GDM1 (cell line): Measurements from ENCODE around the gene EIF2B1.
"Not testable (repeated sequence)": the region's sequence is repeated elsewhere in the genome, so short reads cannot be mapped to it uniquely, and the experiment has no call there.

Experiments
- DNase-seq: peaks from one replicate; lab custom pipeline; 2025; lab: John Stamatoyannopoulos, UW

Gene EIF2B1

DNA sequence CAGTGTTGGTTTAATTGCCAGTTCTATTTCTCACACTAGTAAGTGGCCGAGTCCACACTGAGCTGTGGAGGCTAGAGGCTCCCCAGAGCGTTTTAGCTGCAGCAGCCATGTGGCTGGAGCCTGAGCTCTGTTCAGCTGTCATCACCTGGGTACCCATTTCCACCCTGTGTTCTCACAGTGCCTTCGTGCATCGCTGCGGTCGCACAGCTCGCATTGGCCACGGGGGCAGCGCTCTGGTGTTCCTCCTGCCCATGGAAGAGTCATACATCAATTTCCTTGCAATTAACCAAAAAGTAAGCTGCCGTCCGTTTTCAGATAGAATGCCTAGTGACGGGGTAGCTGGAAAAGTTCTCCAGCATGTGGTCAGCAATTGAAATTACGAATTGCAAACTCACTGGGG is 15.9 kb downstream of the EIF2B1 start:
- no peak for DNase-seq

DNA sequence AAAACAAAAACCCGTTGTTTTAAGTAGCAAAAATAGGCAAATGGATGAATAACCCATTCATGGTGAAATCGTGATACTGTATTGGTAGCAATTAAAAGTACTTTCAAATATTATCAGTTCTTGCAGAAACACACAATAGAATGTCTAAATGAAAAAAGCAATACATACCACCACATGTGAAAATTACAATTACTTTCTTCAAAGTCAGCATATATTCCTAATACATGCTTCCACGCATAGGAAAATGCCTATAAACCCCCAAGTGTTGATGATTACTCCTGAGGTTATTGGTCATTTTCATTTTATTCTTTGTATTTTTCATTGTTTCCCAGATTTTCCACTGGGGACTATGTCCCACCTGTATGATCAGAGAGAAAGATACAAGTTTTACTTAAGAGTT is 16.3 kb downstream of the EIF2B1 start:
- no peak for DNase-seq

DNA sequence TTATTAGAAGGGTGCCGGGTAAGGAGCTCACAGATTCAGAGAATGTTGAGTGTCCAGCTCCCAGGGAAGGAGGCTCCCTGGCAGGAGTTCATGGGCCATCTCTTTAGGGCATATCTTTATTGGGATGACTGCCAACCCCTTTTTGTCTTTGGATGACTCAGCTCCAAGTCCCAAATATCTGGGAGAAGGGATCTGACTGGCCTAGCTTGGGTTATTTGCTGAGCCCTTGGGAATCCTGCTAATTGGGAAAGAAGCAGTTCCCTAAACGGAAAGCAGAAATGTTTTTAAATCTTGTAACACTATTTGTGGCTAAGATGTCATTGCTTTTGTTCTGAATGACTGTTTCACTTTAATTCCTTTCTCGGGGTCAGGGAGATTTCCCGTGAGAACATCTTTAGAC is 19.0 kb downstream of the EIF2B1 start:
- no peak for DNase-seq

- DNase-seq = no peak
Measured at GRCh38 chr12:123614110-123614509, 19.4 kb downstream of the EIF2B1 start.

DNA sequence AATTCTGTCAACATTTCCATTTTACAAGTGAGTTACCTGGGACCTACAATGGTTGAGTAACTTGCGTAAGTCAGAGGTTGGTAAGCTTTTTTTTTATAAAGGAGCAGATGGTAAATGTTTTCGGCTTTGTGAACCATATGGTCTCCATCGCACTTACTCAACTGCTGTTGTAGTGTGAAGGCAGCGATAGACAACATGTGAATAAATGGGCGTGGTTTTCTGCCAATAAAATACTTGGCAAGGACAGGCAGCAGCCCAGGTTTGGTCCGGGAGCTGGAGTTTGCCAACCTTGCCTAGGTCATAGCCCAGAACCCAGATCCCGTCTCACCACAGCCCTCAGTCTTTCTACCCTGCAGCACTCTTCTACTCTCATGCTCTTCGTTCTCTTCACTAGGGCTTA is 25.3 kb downstream of the EIF2B1 start:
- no peak for DNase-seq

DNA sequence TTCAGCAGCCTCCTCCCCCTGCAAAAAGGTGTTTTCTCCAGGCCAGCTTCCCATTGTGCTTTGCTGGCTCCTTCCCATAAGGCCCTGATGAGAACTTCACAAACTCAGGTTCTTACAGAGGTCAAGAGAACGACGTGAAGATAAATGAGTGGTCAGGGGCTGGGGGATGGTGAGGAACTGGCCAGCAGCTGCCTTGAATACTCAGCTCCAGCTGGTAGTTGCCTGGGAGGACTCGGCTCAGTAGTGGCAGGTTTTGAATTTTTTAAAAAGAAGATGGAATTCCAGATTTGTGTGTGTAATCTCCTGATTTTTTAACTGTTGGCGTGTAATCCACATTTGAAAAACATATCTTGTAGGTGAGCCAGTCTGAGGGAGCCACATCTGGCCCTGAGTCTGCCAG is 25.7 kb downstream of the EIF2B1 start:
- no peak for DNase-seq

DNA sequence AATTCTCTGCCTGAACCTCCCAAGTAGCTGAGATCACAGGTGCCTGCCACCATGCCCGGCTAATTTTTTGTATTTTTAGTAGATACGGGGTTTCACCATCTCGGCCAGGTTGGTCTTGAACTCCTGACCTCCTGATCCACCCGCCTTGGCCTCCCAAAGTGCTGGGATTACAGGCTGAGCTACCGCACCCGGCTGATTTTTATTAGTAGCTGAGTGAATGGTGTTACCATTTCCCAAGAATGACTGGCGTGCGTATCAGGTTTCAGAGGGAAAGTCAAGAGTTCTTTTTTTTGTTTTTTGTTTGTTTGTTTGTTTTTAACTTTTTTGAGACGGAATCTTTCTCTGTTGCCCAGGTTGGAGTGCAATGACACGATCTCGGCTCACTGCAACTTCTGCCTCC is 30.0 kb downstream of the EIF2B1 start:
- DNase-seq = not testable (repeated sequence)

DNA sequence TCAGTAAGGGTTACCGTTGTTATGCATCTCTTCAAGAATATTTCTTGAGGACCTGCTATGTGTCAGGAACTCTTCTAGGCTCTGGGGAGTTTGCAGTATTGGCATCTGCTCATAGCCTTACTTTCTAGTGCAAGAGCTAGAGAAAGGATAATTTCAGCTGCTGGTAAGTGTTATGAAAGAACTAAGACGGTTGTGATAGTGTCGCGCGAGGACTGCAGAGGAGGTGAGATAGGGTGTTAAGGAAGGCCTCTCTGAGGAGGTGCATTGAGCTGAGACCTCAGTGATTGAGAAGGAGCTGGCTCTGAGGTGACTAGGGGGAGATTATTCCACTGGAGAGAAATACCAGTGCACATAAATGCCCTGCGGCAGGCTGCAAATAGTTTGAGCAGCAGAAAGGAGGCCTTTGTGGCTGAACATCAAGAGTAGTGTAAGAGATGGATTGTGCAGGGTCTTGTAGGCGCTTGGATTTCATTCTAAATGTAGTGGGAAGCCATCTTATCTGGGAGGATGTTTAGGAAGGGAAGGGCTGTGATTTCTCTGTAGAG is 30.8 kb downstream of the EIF2B1 start:
- no peak for DNase-seq

DNA sequence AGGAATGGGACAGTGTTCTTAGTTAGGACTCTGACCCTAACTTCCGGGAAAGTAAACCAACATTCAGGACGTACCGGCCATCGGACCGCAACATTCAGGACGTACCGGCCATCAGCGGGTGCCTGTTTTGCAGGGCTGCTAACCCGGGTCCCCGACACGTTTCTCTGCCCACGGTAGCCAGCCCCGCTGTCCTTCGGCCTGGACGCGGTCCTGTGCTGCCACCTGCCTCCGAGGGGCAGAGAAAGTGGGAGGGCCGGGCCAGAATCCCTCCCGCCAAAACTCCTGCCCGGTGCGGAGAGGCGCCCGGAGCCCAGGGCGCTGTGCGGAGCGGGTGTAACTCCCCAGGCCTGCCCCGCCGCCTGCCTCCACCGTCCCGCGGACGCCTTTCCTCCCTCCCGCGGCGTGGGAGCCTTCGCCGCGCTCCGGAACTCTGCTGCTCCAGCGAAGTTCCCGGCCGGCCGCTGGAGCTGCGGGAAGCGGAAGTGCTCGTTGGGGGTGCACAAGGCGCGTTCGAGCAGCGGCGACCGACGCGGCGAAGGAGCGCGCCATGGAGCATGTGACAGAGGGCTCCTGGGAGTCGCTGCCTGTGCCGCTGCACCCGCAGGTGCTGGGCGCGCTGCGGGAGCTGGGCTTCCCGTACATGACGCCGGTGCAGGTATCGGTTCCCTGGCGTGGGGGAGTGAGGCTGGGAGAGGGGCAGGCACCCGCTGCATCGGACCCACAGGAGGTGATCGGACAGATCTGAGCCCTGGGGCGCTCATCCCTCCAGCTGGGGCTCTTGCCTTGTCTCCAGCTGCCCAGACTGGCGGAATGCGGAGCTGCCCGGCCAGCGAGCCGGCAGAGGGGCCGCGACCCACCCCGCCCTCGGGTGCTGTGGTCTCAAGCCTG is 31.6 kb downstream of the EIF2B1 start, which contains the start of gene DDX55:
DDX55 (plus strand) TSS at position 498 of the 888 bp plus-strand sequence; CDS start at position 548, 50 bp downstream.
- DNase-seq = peak; percentile 79

- DNase-seq = no peak
Measured at GRCh38 chr12:123599721-123600120, 33.8 kb downstream of the EIF2B1 start.

- no peak for DNase-seq
Measured at GRCh38 chr12:123599310-123599709, 34.2 kb downstream of the EIF2B1 start.

- DNase-seq = no peak
Measured at GRCh38 chr12:123598522-123598921, 35.0 kb downstream of the EIF2B1 start.

DNA sequence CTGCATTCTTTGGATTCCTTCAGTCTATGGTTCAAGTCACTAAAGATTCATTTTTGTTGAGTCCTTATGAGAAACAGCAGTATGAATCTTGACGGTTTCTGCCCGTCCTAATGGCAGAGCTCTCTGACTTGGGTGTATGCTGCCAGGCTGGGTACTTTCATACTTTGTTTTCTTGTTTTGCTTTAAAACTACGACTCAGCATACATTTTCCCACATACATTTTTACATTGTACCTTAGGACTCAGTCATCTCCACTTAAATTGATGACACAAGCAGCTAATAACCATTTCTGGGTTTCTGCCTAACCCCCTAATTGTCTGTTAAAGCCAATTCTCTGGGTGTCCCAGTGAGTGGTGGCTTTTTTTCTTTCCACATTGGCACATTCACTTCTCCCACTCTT is 36.4 kb downstream of the EIF2B1 start:
- no peak for DNase-seq

DNA sequence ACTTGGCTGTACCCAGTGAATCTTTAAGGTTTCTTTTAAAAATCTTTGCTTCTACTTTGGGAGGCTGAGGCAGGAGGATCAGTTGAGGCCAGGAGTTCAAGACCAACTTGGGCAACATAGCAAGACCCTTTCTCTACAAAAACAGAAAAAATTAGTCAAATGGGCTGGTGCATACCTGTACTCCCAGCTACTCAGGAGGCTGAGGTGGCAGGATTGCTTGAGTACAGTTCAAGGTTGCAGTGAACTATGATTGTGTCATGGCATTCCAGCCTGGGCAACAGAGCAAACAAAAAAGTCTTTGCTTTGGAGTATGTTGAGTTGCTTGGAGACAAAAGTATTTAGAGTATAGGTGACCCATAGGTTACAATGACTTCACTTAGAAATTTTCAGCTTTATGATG is 37.8 kb downstream of the EIF2B1 start:
- DNase-seq = no peak

GRCh38 chr12:123591702-123592481 is 41.6 kb downstream of the EIF2B1 start:
- no peak for DNase-seq

- DNase-seq = no peak
Measured at GRCh38 chr12:123580772-123581171, 52.7 kb downstream of the EIF2B1 start.

- DNase-seq = not testable (repeated sequence)
Measured at GRCh38 chr12:123578829-123579228, 54.7 kb downstream of the EIF2B1 start.

DNA sequence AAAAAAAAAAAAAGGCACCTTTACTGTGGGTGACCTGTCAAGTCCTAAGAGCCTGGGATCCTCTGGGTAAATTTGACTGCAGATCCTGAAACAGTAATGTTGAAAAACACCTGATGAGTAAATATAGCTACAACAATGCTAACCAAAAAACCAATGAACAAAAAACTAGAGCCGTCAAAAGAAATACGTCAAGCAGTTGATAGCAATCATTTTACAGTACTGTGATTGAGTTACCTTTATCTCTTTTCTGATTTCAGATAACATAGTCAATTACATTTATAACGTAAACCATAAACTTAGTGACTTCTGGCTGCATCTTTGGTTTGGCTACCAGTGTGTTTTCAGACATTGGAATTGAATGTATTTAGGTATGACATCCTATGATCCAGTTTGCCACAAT is 55.2 kb downstream of the EIF2B1 start:
- DNase-seq = no peak

DNA sequence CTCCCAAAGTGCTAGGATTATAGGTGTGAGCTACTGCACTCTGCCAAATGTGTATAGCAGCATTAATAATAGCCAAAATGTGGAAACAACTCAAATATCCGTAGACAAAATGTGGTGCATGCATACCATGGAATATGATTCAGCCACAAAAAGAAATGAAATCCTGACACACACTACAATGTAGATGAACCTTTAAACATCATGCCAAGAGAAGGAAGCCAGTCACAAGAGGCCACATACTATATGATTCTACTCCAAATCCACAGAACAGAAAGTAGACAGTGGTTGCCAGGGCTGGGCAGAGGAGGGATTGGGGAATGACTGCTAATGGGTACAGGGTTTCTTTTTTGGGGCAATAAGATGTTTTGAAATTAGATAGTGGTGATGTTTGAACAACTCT is 56.9 kb downstream of the EIF2B1 start:
- DNase-seq = no peak

GRCh38 chr12:123573870-123574269 is 59.6 kb downstream of the EIF2B1 start:
- DNase-seq = no peak

DNA sequence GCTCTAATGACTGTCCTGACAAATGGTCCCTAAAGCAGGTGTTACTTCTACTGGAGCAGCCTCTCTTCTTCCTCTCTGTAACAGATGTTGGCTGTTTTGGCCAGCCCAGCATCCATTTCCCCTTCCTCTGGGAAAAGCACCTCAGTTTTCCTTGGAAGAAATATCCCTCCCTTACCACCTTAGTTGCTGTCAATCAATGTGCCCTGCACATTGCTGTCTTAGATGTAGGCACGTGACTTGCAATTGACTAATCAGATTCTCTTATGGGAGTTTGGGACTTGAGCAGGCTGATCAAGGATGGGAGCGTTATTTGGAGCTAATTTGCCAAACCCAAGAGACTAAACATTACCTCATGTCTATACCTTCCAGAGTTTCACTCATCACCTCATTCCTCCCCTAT is 61.1 kb downstream of the EIF2B1 start:
- no peak for DNase-seq

- no peak for DNase-seq
Measured at GRCh38 chr12:123571343-123571813, 62.1 kb downstream of the EIF2B1 start.
